NCI-H2081 treated with DMSO at 0.1 percent for 48 hours (cell line): ENCODE results near the gene VCP.
"Not testable (repeated sequence)": the region's sequence is repeated elsewhere in the genome, so short reads cannot be mapped to it uniquely, and the experiment has no call there.

Source experiments
- DNase-seq: peaks from one replicate; lab custom pipeline; 2025; lab: John Stamatoyannopoulos, UW

Gene VCP

GRCh38 chr9:35060548-35061207, 11.7 kb downstream of the VCP start:
- DNase-seq = no peak

- no peak for DNase-seq
Measured at GRCh38 chr9:35059438-35059837, 13.0 kb downstream of the VCP start.

GRCh38 chr9:35057271-35057620, 15.2 kb downstream of the VCP start:
- no peak for DNase-seq

- DNase-seq = no peak
Measured at GRCh38 chr9:35056571-35057270, 15.7 kb downstream of the VCP start.

- DNase-seq = no peak
Measured at GRCh38 chr9:35054871-35055644, 17.4 kb downstream of the VCP start.

- no peak for DNase-seq
Measured at GRCh38 chr9:35054185-35054835, 18.1 kb downstream of the VCP start.

GRCh38 chr9:35051069-35051967, 21.1 kb downstream of the VCP start:
- DNase-seq = no peak

- no peak for DNase-seq
Measured at GRCh38 chr9:35048511-35048910, 23.9 kb downstream of the VCP start.

GRCh38 chr9:35044071-35044470, 28.4 kb downstream of the VCP start:
- no peak for DNase-seq

- DNase-seq = no peak
Measured at GRCh38 chr9:35042891-35043545, 29.4 kb downstream of the VCP start.

- no peak for DNase-seq
Measured at GRCh38 chr9:35042081-35042604, 30.3 kb downstream of the VCP start.

GRCh38 chr9:35035851-35036701, 36.3 kb downstream of the VCP start:
- no peak for DNase-seq

GRCh38 chr9:35033101-35033500, 39.3 kb downstream of the VCP start:
- DNase-seq = no peak

- DNase-seq = no peak
Measured at GRCh38 chr9:35029852-35030251, 42.6 kb downstream of the VCP start.

GRCh38 chr9:35029241-35029640, 43.2 kb downstream of the VCP start:
- no peak for DNase-seq

GRCh38 chr9:35028341-35028740, 44.1 kb downstream of the VCP start:
- DNase-seq = no peak

GRCh38 chr9:35027860-35028259, 44.6 kb downstream of the VCP start:
- DNase-seq = no peak

- DNase-seq = no peak
Measured at GRCh38 chr9:35027374-35027773, 45.1 kb downstream of the VCP start.

- no peak for DNase-seq
Measured at GRCh38 chr9:35026671-35027070, 45.8 kb downstream of the VCP start.

GRCh38 chr9:35023443-35023842, 49.0 kb downstream of the VCP start:
- DNase-seq = not testable (repeated sequence)
